Testis (tissue), 2 donors: ENCODE measurements around the gene RALGAPA1.

Experiments
- CTCF ChIP-seq, 3 experiments: fragments of 450-650 bp in 2 of 3; fragments of 200-600 bp in 1 of 3; sonication (generic) in 1 of 3; IDR thresholded peaks; one replicate each; pipeline ENCODE4 v1.5.1; 2016 to 2019; ENCODE audit warnings: antibody characterized with exemption in 3 of 3, mild to moderate bottlenecking in 2 of 3, moderate library complexity in 1 of 3
- POLR2A ChIP-seq: fragments of 450-650 bp; IDR thresholded peaks from one replicate; pipeline ENCODE4 v1.6.1; 2017; ENCODE audit warnings: antibody characterized with exemption, mild to moderate bottlenecking, moderate library complexity

DNA sequence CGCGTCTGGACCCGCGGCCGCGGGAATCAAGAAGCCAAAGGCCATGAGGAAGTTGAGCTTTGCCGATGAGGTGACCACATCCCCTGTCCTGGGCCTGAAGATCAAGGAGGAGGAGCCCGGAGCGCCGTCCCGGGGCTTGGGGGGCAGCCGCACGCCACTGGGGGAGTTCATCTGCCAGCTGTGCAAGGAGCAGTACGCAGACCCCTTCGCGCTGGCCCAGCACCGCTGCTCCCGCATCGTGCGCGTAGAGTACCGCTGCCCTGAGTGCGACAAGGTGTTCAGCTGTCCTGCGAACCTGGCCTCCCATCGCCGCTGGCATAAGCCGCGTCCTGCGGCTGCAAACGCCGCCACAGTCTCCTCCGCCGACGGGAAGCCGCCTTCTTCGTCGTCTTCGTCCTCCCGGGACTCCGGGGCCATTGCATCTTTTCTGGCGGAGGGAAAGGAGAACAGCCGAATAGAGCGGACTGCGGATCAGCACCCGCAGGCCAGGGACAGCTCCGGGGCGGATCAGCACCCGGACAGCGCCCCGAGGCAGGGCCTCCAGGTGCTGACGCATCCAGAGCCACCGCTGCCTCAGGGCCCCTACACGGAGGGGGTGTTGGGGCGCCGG, 274.1 kb downstream of the RALGAPA1 start:
- TF ChIP-seq POLR2A (no peak), CTCF (IDR thresholded peaks at IDR 0.05) (no peak)
